ENCODE data around the gene SPACA9. TPM values are rescaled to one million over a fixed set of nuclear protein-coding genes. Genes with fewer than 3 reads are reported as not detected.

The SPACA9 gene
- total RNA-seq, 1 experiment from 2014 or later: 7.0 TPM

DNA sequence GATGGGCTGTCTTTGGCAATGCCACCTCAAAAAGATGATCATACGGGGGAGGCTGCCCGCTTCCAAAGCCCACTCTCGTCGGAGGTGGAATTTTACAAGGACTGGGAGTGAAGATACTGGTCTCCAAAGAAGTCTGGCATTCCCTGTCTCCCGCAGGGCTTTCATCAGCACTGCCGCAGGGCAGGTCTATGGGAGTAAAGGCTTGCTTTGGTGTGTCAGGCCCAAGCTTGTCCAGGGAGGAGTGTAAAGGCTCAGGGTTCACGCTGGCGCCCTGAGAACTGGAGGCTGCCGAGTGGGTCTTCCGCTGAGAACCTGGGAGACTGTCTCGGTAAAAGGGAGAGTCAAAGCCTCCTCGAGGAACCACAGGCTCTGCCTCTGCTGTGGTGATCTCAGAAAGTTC, 27.0 kb downstream of the SPACA9 start:
- Histone ChIP-seq H3K27me3 (no peaks in the 10 kb centered on the region), H3K4me3 (no peak overlapping the region), H3K36me3 (peaks cover 34% of the 10 kb centered on the region), H3K9me3 (no peaks in the 10 kb centered on the region)
- no peak for DNase-seq

GRCh38 chr9:132908635-132909034, 29.9 kb downstream of the SPACA9 start:
- Histone ChIP-seq H3K36me3 (peaks cover 20% of the 10 kb centered on the region), H3K4me3 (no peak overlapping the region)

DNA sequence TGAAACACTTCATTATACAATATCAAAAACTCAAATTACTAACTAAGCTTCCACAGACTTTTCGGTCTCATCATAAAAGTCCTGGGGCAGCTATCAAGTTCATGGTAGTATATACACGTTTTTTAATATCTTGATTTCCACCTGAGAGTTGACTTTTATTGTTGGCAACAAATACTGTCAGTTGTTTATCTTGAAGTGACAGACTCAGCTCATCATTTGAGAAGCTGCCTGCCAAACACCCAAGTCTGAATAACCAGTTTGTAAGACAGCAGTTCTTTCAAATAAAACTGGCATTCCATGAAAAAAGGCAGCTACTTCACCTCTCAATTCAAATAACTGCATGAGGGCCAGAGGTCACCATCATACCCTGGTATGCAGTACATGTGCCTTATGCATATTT, 30.6 kb downstream of the SPACA9 start:
- no peak for DNase-seq
- Histone ChIP-seq H3K9me3 (no peaks in the 10 kb centered on the region), H3K4me3 (no peak overlapping the region), H3K27me3 (no peaks in the 10 kb centered on the region), H3K36me3 (peaks cover 19% of the 10 kb centered on the region)

More at GRCh38 chr9:132908635-132909034, 29.9 kb downstream of the SPACA9 start:
- Histone ChIP-seq H3K9me3 (no peaks in the 10 kb centered on the region), H3K27me3 (no peaks in the 10 kb centered on the region)
- no peak for DNase-seq

- peaks cover 17% of the 10 kb centered on the region for H3K36me3 ChIP-seq
- DNase-seq: no peak
- no peaks in the 10 kb centered on the region for H3K9me3 ChIP-seq
- H3K4me3 ChIP-seq: no peak overlapping the region
- no peaks in the 10 kb centered on the region for H3K27me3 ChIP-seq
Observed at GRCh38 chr9:132910376-132910775, 31.7 kb downstream of the SPACA9 start.

GRCh38 chr9:132912131-132912530, 33.4 kb downstream of the SPACA9 start:
- DNase-seq: no peak
- H3K27me3 ChIP-seq: no peaks in the 10 kb centered on the region
- no peaks in the 10 kb centered on the region for H3K9me3 ChIP-seq
- H3K4me3 ChIP-seq: no peak overlapping the region
- peaks cover 18% of the 10 kb centered on the region for H3K36me3 ChIP-seq

- H3K9me3 ChIP-seq: no peaks in the 10 kb centered on the region
- no peak overlapping the region for H3K4me3 ChIP-seq
- DNase-seq: no peak
- H3K36me3 ChIP-seq: peaks cover 25% of the 10 kb centered on the region
- H3K27me3 ChIP-seq: no peaks in the 10 kb centered on the region
Observed at GRCh38 chr9:132914924-132915323, 36.2 kb downstream of the SPACA9 start.

DNA sequence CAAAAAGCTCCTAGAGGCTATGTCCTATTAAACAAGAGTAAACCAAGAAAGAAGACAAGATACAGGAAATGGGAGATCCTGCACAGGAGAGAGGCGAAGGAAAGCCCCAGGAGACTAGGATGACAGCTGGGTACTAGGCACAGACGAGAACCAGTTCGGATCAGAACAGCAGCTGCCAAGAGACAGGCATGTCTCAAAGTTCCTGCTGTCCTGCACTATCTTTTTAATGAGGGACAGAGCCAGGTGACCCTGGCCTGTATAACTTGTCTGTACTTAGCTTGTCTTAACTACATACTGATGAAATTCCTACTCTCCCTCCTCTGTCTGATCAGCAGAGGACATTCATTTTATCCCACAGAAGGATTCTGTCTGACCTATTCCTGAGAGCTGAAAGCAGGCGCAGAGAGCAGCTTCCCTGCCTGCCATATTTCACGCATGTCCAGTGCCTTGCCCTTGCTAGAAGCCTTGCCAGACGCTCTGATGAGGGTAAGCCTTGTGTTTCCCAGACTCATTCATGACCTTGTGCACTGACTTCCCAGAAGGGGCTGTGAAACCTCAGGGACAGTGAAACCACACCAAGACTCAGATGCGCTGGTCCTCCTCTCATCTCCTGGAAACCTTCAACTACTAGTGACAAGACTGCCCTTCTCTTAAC, 41.0 kb downstream of the SPACA9 start:
- Histone ChIP-seq H3K27me3 (no peaks in the 10 kb centered on the region), H3K4me3 (no peak overlapping the region), H3K9me3 (no peaks in the 10 kb centered on the region), H3K36me3 (peaks cover 48% of the 10 kb centered on the region)
- DNase-seq: no peak

GRCh38 chr9:132923346-132923902, 44.7 kb downstream of the SPACA9 start:
- DNase-seq: no peak
- Histone ChIP-seq H3K4me3 (no peak overlapping the region), H3K9me3 (no peaks in the 10 kb centered on the region), H3K36me3 (peaks cover 62% of the 10 kb centered on the region), H3K27me3 (no peaks in the 10 kb centered on the region)

- DNase-seq: no peak
- H3K9me3 ChIP-seq: no peaks in the 10 kb centered on the region
- H3K27me3 ChIP-seq: no peaks in the 10 kb centered on the region
- H3K4me3 ChIP-seq: no peak overlapping the region
- H3K36me3 ChIP-seq: peaks cover 40% of the 10 kb centered on the region
Observed at GRCh38 chr9:132927704-132928103, 49.0 kb downstream of the SPACA9 start.

GRCh38 chr9:132931178-132931735, 52.6 kb downstream of the SPACA9 start:
- DNase-seq: peak; percentile 29
- Histone ChIP-seq H3K36me3 (peaks cover 31% of the 10 kb centered on the region), H3K27me3 (no peaks in the 10 kb centered on the region), H3K4me3 (no peak overlapping the region), H3K9me3 (no peaks in the 10 kb centered on the region)

DNA sequence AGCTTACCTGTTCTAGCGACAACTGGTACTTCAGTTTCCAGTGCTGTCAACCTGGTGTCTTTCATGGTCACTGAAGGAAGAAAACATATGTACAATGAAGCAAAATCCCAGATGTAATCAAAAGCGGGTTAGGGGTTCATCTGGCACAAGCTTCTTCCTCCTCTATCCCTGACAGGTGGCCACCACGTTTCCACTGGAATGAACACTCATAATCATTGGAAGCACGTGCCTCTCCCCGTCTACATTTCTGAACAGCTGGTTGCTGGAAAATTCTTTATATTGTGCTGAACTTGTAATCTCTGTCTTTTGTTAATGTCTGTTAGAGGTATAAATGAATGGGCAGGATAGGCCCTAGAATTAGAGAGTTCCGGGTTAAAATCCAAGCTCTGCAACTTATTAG, 56.3 kb downstream of the SPACA9 start:
- no peaks in the 10 kb centered on the region for H3K27me3 ChIP-seq
- DNase-seq: no peak
- H3K4me3 ChIP-seq: no peak overlapping the region
- H3K9me3 ChIP-seq: peaks cover 6% of the 10 kb centered on the region
- H3K36me3 ChIP-seq: peaks cover 17% of the 10 kb centered on the region

- H3K9me3 ChIP-seq: peaks cover 6% of the 10 kb centered on the region
- peak; percentile 31 for DNase-seq
- peaks cover 18% of the 10 kb centered on the region for H3K36me3 ChIP-seq
- H3K4me3 ChIP-seq: no peak overlapping the region
- H3K27me3 ChIP-seq: no peaks in the 10 kb centered on the region
Observed at GRCh38 chr9:132937463-132937901, 58.8 kb downstream of the SPACA9 start.

- Histone ChIP-seq H3K9me3 (peaks cover 6% of the 10 kb centered on the region), H3K4me3 (no peak overlapping the region), H3K36me3 (peaks cover 9% of the 10 kb centered on the region), H3K27me3 (no peaks in the 10 kb centered on the region)
- DNase-seq: no peak
Observed at GRCh38 chr9:132939169-132939568, 60.5 kb downstream of the SPACA9 start.

Other genes starting within 250 kb of the SPACA9 start
- 15.2 and 20.1 TPM in 2 replicates for gene DDX31, start 208.9 kb upstream of the SPACA9 start, total RNA-seq (2014; rRNA removed; shearing (Covaris generic); ENCODE audit: low replicate concordance)
- 14.8 and 17.2 TPM in 2 replicates for gene GTF3C4, start 208.4 kb upstream of the SPACA9 start, total RNA-seq (2014; rRNA removed; shearing (Covaris generic); ENCODE audit: low replicate concordance)
- 0.15 and 1.9 TPM in 2 replicates for gene AK8, start 614 bp upstream of the SPACA9 start, total RNA-seq (2014; rRNA removed; shearing (Covaris generic); ENCODE audit: low replicate concordance)
- 6.5 and 15.3 TPM in 2 replicates for gene TSC1, start 65.7 kb downstream of the SPACA9 start, total RNA-seq (2014; rRNA removed; shearing (Covaris generic); ENCODE audit: low replicate concordance)
- gene GFI1B, start 99.8 kb downstream of the SPACA9 start, total RNA-seq (2014; rRNA removed; shearing (Covaris generic); ENCODE audit: low replicate concordance): not detected in 2 replicates
- gene GTF3C5, start 152.1 kb downstream of the SPACA9 start, total RNA-seq (2014; rRNA removed; shearing (Covaris generic); ENCODE audit: low replicate concordance): 40.1 and 58.0 TPM in 2 replicates
- gene CEL, start 183.1 kb downstream of the SPACA9 start, total RNA-seq (2014; rRNA removed; shearing (Covaris generic); ENCODE audit: low replicate concordance): 1.0 TPM in 1 of 2 replicates, not detected in the other
- 21.4 and 22.8 TPM in 2 replicates for gene RALGDS, start 242.3 kb downstream of the SPACA9 start, total RNA-seq (2014; rRNA removed; shearing (Covaris generic); ENCODE audit: low replicate concordance)